Measurements from ENCODE around the gene LIMK1.

The LIMK1 gene

DNA sequence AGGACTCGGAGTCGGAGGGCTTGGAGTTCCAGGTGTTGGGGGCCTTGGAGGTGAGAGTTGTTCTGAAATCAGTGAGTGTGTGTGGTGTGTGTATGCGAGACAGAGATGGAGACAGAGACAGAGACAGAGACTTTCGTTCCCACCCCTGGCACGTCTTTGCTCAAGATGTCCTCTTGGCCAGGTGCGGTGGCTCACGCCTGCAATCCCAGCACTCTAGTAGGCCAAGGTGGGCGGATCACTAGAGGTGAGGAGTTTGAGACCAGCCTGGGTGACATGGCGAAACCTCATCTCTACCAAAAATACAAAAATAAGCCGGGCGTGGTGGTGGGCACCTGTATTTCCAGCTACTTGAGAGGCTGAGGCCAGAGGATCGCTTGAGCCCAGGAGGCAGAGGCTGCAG, 20.0 kb upstream of the LIMK1 start:
- no peaks in the 10 kb centered on the region for H3K27me3 ChIP-seq
- no peaks in the 10 kb centered on the region for H3K4me1 ChIP-seq (ENCODE audit: control insufficient read depth in 1 of 2, insufficient read depth in 1 of 2, low read depth in 1 of 2, low read length in 1 of 2)
- H3K4me3 ChIP-seq (ENCODE audit: low read depth in 1 of 2, low read length in 1 of 2) = no peak overlapping the region
- no peaks in the 10 kb centered on the region for H3K36me3 ChIP-seq
- no peaks in the 10 kb centered on the region for H3K9me3 ChIP-seq
- TF ChIP-seq, protein P1, sequence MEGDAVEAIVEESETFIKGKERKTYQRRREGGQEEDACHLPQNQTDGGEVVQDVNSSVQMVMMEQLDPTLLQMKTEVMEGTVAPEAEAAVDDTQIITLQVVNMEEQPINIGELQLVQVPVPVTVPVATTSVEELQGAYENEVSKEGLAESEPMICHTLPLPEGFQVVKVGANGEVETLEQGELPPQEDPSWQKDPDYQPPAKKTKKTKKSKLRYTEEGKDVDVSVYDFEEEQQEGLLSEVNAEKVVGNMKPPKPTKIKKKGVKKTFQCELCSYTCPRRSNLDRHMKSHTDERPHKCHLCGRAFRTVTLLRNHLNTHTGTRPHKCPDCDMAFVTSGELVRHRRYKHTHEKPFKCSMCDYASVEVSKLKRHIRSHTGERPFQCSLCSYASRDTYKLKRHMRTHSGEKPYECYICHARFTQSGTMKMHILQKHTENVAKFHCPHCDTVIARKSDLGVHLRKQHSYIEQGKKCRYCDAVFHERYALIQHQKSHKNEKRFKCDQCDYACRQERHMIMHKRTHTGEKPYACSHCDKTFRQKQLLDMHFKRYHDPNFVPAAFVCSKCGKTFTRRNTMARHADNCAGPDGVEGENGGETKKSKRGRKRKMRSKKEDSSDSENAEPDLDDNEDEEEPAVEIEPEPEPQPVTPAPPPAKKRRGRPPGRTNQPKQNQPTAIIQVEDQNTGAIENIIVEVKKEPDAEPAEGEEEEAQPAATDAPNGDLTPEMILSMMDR (IDR thresholded peaks at IDR 0.05) = no peak
- no peak overlapping the region for H3K27ac ChIP-seq

DNA sequence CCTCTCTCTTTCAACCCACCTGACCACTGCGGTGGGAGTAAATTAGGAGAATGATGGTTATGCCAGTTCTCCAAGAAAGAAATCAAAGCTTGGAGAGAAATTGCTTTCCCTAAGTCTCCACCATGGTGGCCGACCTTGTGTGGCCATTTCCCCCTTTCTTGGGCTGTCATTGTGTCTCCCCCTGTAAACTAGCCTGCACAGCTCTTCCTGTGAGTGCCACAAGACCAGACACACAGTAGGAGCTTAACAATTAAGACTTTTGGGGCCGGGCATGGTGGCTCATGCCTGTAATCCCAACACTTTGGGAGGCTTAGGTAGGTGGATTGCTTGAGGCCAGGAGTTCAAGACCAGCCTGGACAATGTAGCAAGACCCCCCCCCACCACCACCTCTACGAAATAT, 18.9 kb upstream of the LIMK1 start:
- Histone ChIP-seq H3K27me3 (no peaks in the 10 kb centered on the region), H3K27ac (no peak overlapping the region), H3K4me3 (ENCODE audit: low read depth in 1 of 2, low read length in 1 of 2) (no peak overlapping the region), H3K36me3 (no peaks in the 10 kb centered on the region), H3K9me3 (no peaks in the 10 kb centered on the region), H3K4me1 (ENCODE audit: control insufficient read depth in 1 of 2, insufficient read depth in 1 of 2, low read depth in 1 of 2, low read length in 1 of 2) (no peaks in the 10 kb centered on the region)
- TF ChIP-seq, protein P1 (IDR thresholded peaks at IDR 0.05) = no peak

DNA sequence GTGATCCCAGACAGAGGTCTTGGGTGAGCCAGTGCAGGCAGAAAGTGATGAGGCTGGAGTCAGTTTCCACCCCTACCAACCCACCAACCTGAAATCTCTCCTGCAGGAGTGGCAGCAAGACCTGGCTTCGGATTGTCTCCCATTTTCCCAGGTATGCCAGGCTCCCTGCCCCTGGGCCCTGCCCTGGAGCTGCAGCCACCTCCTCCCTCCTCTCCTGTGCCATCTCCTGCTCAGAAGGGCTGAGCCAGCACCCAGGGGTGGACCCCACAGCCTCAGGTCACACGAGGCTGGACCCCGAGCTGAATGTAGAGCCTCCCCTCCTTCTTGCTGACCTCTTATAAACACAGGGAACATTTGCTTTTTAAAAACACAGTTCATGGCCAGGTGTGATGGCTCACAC, 17.0 kb upstream of the LIMK1 start:
- TF ChIP-seq, protein P1 (IDR thresholded peaks at IDR 0.05) = no peak
- H3K9me3 ChIP-seq = no peaks in the 10 kb centered on the region
- no peak overlapping the region for H3K27ac ChIP-seq
- H3K36me3 ChIP-seq = no peaks in the 10 kb centered on the region
- H3K4me1 ChIP-seq (ENCODE audit: control insufficient read depth in 1 of 2, insufficient read depth in 1 of 2, low read depth in 1 of 2, low read length in 1 of 2) = no peaks in the 10 kb centered on the region
- no peak overlapping the region for H3K4me3 ChIP-seq (ENCODE audit: low read depth in 1 of 2, low read length in 1 of 2)
- H3K27me3 ChIP-seq = no peaks in the 10 kb centered on the region

DNA sequence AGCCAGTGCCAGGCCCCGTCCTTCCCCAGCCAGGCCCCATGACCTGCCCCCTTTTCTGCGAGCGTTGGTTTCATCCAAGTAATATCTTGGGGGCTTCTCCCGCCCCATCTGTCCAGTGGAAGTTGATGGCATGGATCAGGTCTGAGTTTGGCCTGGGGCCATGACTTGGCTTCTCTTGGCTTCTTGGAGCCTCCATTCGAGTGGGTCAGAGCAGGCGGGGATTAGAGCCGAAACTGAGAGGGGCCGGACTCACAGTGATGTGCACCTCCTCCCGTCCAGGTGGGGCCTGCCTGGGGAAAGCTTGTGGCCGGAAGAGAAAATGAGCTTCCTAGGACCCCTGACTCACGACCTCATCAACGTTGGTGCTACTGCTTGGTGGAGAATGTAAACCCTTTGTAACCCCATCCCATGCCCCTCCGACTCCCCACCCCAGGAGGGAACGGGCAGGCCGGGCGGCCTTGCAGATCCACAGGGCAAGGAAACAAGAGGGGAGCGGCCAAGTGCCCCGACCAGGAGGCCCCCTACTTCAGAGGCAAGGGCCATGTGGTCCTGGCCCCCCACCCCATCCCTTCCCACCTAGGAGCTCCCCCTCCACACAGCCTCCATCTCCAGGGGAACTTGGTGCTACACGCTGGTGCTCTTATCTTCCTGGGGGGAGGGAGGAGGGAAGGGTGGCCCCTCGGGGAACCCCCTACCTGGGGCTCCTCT, 15.1 kb upstream of the LIMK1 start:
- no peaks in the 10 kb centered on the region for H3K4me1 ChIP-seq (ENCODE audit: control insufficient read depth in 1 of 2, insufficient read depth in 1 of 2, low read depth in 1 of 2, low read length in 1 of 2)
- no peak overlapping the region for H3K4me3 ChIP-seq (ENCODE audit: low read depth in 1 of 2, low read length in 1 of 2)
- H3K9me3 ChIP-seq = no peaks in the 10 kb centered on the region
- H3K36me3 ChIP-seq = no peaks in the 10 kb centered on the region
- no peaks in the 10 kb centered on the region for H3K27me3 ChIP-seq
- TF ChIP-seq, protein P1 (IDR thresholded peaks at IDR 0.05) = no peak
- H3K27ac ChIP-seq = no peak overlapping the region

DNA sequence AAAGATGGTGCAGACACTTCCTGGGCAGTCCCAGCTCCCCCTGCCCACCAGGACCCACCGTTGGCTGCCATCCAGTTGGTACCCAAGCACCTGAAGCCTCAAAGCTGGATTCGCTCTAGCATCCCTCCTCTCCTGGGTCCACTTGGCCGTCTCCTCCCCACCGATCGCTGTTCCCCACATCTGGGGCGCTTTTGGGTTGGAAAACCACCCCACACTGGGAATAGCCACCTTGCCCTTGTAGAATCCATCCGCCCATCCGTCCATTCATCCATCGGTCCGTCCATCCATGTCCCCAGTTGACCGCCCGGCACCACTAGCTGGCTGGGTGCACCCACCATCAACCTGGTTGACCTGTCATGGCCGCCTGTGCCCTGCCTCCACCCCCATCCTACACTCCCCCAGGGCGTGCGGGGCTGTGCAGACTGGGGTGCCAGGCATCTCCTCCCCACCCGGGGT, 14.5 kb upstream of the LIMK1 start:
- H3K27ac ChIP-seq = no peak overlapping the region
- H3K36me3 ChIP-seq = no peaks in the 10 kb centered on the region
- H3K4me3 ChIP-seq (ENCODE audit: low read depth in 1 of 2, low read length in 1 of 2) = no peak overlapping the region
- no peaks in the 10 kb centered on the region for H3K9me3 ChIP-seq
- H3K27me3 ChIP-seq = no peaks in the 10 kb centered on the region
- TF ChIP-seq, protein P1 (IDR thresholded peaks at IDR 0.05) = no peak
- H3K4me1 ChIP-seq (ENCODE audit: control insufficient read depth in 1 of 2, insufficient read depth in 1 of 2, low read depth in 1 of 2, low read length in 1 of 2) = no peaks in the 10 kb centered on the region

All from neutrophil (primary cell).